Measurements from ENCODE around the gene MCCC1. TPM values are rescaled to one million over a fixed set of nuclear protein-coding genes. Genes with fewer than 3 reads are reported as not detected.
A peak's percentile ranks its signal among the peaks of the same experiment; 100 is the strongest.

MCCC1 gene
- 10 to 100 TPM; 15.6 to 24.4 (median 16.0) TPM for total RNA-seq
- polyA plus RNA-seq = 10 to 100 TPM in 2 of 3 donors, 1 to 10 TPM in 1; 8.2 to 11.3 (median 10.7) TPM
- long read RNA-seq, donor 1, transcript MCCC1-201 (19 exons, 2,545 nt) = major isoform, 28 of 31 reads
- long read RNA-seq, donor 1, partial matches to known transcripts = 0 of 31 reads
- long read RNA-seq, donor 1, other reads (novel, unspliced or antisense) = 3 of 31 reads
- long read RNA-seq, donor 2, transcript MCCC1-201 (19 exons, 2,545 nt) = major isoform, 27 of 33 reads
- long read RNA-seq, donor 2, partial matches to known transcripts = 0 of 33 reads
- long read RNA-seq, donor 2, other reads (novel, unspliced or antisense) = 6 of 33 reads

DNA sequence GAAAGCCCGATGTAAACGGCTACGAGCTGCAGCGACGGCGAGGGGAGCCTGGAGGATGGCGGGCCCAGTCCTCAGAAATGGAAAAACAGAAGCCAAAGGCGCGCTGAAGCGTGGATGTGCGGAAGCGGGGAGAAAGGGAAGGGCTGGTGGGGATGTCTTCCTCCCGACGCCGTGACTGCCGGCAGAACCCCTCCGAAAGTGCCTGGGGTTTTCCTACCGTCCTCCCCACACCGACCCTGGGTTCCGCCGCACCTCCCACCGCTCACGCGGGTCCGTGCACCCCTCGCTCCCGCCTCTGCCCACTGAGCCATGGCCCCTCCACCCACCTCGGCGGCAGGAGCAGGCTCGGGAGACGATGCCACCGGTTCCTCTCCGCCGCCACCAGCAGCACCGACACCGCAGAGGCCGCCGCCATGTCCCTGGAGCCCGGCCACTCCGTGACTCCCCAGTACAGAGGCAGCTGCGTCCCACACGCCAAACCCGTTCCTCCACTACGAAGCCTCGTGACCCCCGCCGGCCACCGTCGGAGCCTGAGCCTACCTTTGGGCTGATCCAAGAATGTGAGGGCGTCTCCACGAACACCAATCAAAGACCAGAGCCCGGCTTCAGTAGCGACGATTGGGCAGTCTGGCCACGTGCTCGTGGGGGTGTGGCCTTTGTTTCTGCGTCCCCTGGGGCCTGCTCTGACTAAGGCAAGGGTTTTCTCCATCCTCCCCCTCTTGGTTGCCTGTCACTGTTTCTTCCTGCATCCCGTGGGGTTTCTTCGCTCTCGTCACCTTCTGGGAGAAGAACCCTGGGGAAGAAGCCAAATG is at the start of gene MCCC1:
MCCC1 (minus strand) TSS at position 471 of the 812 bp plus-strand sequence; CDS start at position 415, 56 bp downstream.
- DNase-seq = peak; percentile 99
- peak within 1 kb of the TSS; percentile 89 for H3K27ac ChIP-seq
- TF ChIP-seq, protein P1, sequence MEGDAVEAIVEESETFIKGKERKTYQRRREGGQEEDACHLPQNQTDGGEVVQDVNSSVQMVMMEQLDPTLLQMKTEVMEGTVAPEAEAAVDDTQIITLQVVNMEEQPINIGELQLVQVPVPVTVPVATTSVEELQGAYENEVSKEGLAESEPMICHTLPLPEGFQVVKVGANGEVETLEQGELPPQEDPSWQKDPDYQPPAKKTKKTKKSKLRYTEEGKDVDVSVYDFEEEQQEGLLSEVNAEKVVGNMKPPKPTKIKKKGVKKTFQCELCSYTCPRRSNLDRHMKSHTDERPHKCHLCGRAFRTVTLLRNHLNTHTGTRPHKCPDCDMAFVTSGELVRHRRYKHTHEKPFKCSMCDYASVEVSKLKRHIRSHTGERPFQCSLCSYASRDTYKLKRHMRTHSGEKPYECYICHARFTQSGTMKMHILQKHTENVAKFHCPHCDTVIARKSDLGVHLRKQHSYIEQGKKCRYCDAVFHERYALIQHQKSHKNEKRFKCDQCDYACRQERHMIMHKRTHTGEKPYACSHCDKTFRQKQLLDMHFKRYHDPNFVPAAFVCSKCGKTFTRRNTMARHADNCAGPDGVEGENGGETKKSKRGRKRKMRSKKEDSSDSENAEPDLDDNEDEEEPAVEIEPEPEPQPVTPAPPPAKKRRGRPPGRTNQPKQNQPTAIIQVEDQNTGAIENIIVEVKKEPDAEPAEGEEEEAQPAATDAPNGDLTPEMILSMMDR (IDR thresholded peaks at IDR 0.05) = no peak
- H3K36me3 ChIP-seq (ENCODE audit: insufficient read depth in 1 of 2, low read depth in 1 of 2) = peaks cover 0 to 22% of the 10 kb centered on the region in 2 donors
- WGBS, 3 donors = 0 to 1% (median 0%) methylated on average over 50 to 60 of the region's 60 CpGs
- H3K4me3 ChIP-seq = peak within 1 kb of the TSS; percentile 93
- no peaks in the 10 kb centered on the region for H3K9me3 ChIP-seq
- ATAC-seq = peak; percentile 98 to 100 (median 100)
- intact Hi-C loops (cut with DNase I) = loop anchor here in 1 of 2 donors (5.0 kb wide), 1 partner anchor 117 kb away; the partner anchor contains the start of gene DCUN1D1
- peaks cover 12% of the 10 kb centered on the region for H3K4me1 ChIP-seq
- no peaks in the 10 kb centered on the region for H3K27me3 ChIP-seq (ENCODE audit: insufficient read depth in 3 of 3, low read length in 2 of 3)

DNA sequence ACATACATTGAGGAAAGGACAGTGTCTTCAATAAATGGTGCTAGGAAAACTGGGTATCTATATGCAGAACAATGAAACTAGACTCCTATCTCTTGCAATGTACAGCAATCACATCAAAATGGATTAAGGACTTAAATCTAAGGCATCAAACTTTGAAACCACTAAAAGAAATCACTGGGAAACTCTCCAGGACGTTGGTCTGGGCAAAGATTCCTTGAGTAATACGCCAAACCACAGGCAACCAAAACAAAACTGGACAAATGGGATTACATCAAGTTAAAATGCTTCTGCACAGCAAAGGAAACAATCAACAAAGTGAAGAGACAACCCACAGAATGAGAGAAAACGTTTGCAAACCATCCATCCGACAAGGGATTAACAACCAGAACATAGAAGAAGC is 48.8 kb upstream of the MCCC1 start:
- Histone ChIP-seq H3K27me3 (ENCODE audit: insufficient read depth in 3 of 3, low read length in 2 of 3) (peaks cover 0 to 3% (median 0%) of the 10 kb centered on the region in 3 donors), H3K27ac (no peak overlapping the region), H3K4me3 (no peak overlapping the region), H3K36me3 (ENCODE audit: insufficient read depth in 1 of 2, low read depth in 1 of 2) (no peaks in the 10 kb centered on the region), H3K4me1 (no peaks in the 10 kb centered on the region), H3K9me3 (no peaks in the 10 kb centered on the region)
- ATAC-seq (no peak), DNase-seq (no peak)
- 41 to 55% (median 47%) methylated on average over 4 of the region's 4 CpGs for WGBS, 3 donors
- intact Hi-C loops (cut with DNase I) = no loop called here
- TF ChIP-seq, protein P1 (IDR thresholded peaks at IDR 0.05) = no peak

DNA sequence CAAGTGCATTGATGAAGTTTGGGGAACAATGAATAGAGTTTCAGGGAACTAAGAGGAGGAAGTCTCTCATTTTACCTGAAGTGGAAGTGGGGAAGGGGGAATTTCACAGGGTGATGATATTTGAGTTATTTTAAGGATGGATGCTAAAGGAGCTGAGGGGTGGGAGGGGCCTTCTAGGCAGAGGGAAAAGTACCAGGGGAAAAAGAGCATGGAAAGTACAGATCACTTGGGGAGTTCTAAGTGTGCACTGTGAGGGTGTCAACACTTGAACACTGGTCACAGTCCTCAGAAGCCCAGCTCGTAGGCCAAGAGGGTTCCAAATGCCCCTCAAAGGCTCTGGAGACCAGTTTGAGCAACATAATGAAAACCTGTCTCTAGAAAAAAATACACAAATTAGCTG is 45.1 kb upstream of the MCCC1 start:
- H3K36me3 ChIP-seq (ENCODE audit: insufficient read depth in 1 of 2, low read depth in 1 of 2) = no peaks in the 10 kb centered on the region
- 46 to 89% (median 88%) methylated on average over 1 of the region's 1 CpG for WGBS, 3 donors
- H3K4me3 ChIP-seq = no peak overlapping the region
- TF ChIP-seq, protein P1 (IDR thresholded peaks at IDR 0.05) = no peak
- no peaks in the 10 kb centered on the region for H3K9me3 ChIP-seq
- DNase-seq (no peak), ATAC-seq (no peak)
- no peaks in the 10 kb centered on the region for H3K4me1 ChIP-seq
- intact Hi-C loops (cut with DNase I) = no loop called here
- no peak overlapping the region for H3K27ac ChIP-seq
- peaks cover 0 to 3% (median 0%) of the 10 kb centered on the region in 3 donors for H3K27me3 ChIP-seq (ENCODE audit: insufficient read depth in 3 of 3, low read length in 2 of 3)

DNA sequence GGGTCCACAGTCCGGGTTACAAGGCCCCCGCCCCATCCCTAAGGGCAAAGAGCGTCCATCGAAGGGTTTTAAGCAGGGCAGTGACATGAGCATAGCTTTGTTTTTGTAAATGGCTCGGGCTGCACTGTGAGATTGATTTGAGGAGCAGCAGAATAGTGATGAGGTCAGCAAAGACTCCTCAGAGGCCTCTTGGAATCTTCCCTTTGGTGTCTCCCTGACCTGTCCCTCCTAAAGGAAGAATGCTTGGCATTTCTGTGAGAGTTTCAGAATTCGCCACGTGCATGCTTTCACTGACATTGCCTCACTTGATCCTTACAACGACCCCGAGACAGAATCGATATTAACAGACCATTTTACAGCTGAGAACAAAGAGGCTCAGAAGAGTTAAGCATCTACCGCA is 42.9 kb upstream of the MCCC1 start:
- no peaks in the 10 kb centered on the region for H3K27me3 ChIP-seq (ENCODE audit: insufficient read depth in 3 of 3, low read length in 2 of 3)
- DNase-seq (no peak), ATAC-seq (no peak)
- H3K4me1 ChIP-seq = no peaks in the 10 kb centered on the region
- no peaks in the 10 kb centered on the region for H3K36me3 ChIP-seq (ENCODE audit: insufficient read depth in 1 of 2, low read depth in 1 of 2)
- H3K27ac ChIP-seq = no peak overlapping the region
- no peak overlapping the region for H3K4me3 ChIP-seq
- intact Hi-C loops (cut with DNase I) = no loop called here
- TF ChIP-seq, protein P1 (IDR thresholded peaks at IDR 0.05) = no peak
- H3K9me3 ChIP-seq = no peaks in the 10 kb centered on the region
- 61 to 68% (median 62%) methylated on average over 11 of the region's 11 CpGs for WGBS, 3 donors
